HUES48 (cell line): ENCODE measurements around the gene SLIT3.

Experiments
- H3K27ac ChIP-seq: one replicate; pipeline ENCODE4 v1.7.0; 2013; ENCODE audit warnings: low read depth, low read length, inconsistent platforms
- H3K27me3 ChIP-seq: 2 replicates; pipeline ENCODE4 v1.6.1; 2013; ENCODE audit warnings: mild to moderate bottlenecking, low read length; ENCODE audit not compliant: control insufficient read depth, insufficient read depth
- H3K36me3 ChIP-seq: 2 replicates; pipeline ENCODE4 v1.6.1; 2013; ENCODE audit warnings: low read length; ENCODE audit not compliant: control insufficient read depth, insufficient read depth
- H3K4me1 ChIP-seq: 2 replicates; pipeline ENCODE4 v1.6.1; 2013; ENCODE audit warnings: mild to moderate bottlenecking, low read length; ENCODE audit not compliant: control insufficient read depth, insufficient read depth
- H3K4me3 ChIP-seq: 2 replicates; pipeline ENCODE4 v1.5.1; 2013; ENCODE audit warnings: mild to moderate bottlenecking, low read depth, low read length
- H3K9ac ChIP-seq: 2 replicates; pipeline ENCODE4 v1.6.1; 2013; ENCODE audit warnings: mild to moderate bottlenecking, low read depth, low read length, moderate library complexity
- H3K9me3 ChIP-seq: 2 replicates; pipeline ENCODE4 v1.6.1; 2013; ENCODE audit warnings: low read length; ENCODE audit not compliant: control insufficient read depth, insufficient read depth

Gene SLIT3

DNA sequence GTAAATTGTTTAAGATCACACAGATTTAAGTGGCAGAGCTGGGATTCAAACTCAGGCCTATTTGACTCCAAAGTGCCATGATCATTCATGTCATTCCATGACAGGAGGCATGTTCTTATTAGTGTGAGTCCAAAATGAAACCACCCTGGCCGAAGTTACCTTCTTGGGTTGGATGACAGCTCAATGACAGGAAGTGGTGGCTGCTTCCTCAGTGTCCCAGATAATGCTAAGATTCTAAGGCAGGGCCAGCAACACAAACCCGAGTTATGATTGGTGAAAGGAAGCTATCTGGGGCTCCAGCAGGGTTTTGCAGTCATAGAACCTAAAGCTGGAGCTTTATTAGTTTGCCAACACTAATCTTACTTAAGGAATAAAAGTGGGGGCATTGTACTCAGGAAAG, 340.4 kb downstream of the SLIT3 start:
- H3K9ac ChIP-seq, result no peak overlapping the region
- no peaks in the 10 kb centered on the region for H3K4me1 ChIP-seq
- no peak overlapping the region for H3K27ac ChIP-seq
- no peaks in the 10 kb centered on the region for H3K27me3 ChIP-seq
- no peaks in the 10 kb centered on the region for H3K36me3 ChIP-seq
- no peak overlapping the region for H3K4me3 ChIP-seq
- no peaks in the 10 kb centered on the region for H3K9me3 ChIP-seq

DNA sequence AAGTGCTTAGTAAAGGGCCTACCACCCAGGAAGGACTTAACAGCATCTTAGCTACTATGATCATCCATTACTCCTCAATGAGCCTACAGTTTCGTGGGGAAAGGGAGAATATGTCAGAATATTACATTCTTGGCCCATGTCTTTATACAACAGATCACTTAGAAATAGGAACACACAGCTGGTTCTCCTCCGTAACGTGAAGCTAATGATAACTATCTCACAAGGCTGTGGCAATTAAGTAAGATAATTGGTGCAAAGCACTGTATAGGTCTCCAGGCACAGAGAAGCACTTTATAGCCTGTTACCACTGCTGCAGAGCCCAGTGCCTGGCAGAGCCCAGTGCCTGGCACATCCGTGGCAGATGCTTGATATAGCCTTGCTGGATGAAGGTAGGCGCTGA, 347.6 kb downstream of the SLIT3 start:
- no peak overlapping the region for H3K9ac ChIP-seq
- H3K9me3 ChIP-seq, result no peaks in the 10 kb centered on the region
- no peak overlapping the region for H3K27ac ChIP-seq
- H3K4me1 ChIP-seq, result no peaks in the 10 kb centered on the region
- H3K36me3 ChIP-seq, result no peaks in the 10 kb centered on the region
- H3K4me3 ChIP-seq, result no peak overlapping the region
- H3K27me3 ChIP-seq, result no peaks in the 10 kb centered on the region

GRCh38 chr5:168952196-168952595, 348.7 kb downstream of the SLIT3 start:
- Histone ChIP-seq H3K4me3 (no peak overlapping the region), H3K9me3 (no peaks in the 10 kb centered on the region), H3K4me1 (no peaks in the 10 kb centered on the region), H3K36me3 (no peaks in the 10 kb centered on the region), H3K9ac (no peak overlapping the region), H3K27ac (no peak overlapping the region), H3K27me3 (no peaks in the 10 kb centered on the region)

GRCh38 chr5:168951769-168952168, 349.2 kb downstream of the SLIT3 start:
- Histone ChIP-seq H3K9me3 (no peaks in the 10 kb centered on the region), H3K27me3 (no peaks in the 10 kb centered on the region), H3K9ac (no peak overlapping the region), H3K36me3 (no peaks in the 10 kb centered on the region), H3K4me3 (no peak overlapping the region), H3K4me1 (no peaks in the 10 kb centered on the region), H3K27ac (no peak overlapping the region)

DNA sequence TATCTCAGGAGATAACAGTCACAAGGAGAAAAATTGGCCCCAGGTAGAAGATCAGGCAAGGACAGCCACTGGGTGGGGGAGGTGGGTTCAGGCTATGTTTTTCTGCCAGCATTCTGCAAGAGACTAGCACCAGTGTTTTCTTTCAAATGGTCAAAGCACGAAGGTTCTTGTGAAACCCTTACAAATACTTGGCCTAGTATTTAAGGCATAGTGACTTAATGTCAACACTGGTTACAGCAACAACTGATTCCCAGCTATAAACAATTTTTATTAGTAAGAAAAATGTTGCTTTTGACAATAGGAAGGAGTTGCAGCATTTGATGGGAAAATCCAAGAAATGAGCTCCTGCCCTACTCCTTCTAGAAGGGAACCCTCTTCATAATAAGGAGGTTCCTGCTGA, 349.6 kb downstream of the SLIT3 start:
- H3K4me1 ChIP-seq, result no peaks in the 10 kb centered on the region
- no peak overlapping the region for H3K9ac ChIP-seq
- no peaks in the 10 kb centered on the region for H3K27me3 ChIP-seq
- H3K36me3 ChIP-seq, result no peaks in the 10 kb centered on the region
- no peak overlapping the region for H3K4me3 ChIP-seq
- no peaks in the 10 kb centered on the region for H3K9me3 ChIP-seq
- no peak overlapping the region for H3K27ac ChIP-seq

DNA sequence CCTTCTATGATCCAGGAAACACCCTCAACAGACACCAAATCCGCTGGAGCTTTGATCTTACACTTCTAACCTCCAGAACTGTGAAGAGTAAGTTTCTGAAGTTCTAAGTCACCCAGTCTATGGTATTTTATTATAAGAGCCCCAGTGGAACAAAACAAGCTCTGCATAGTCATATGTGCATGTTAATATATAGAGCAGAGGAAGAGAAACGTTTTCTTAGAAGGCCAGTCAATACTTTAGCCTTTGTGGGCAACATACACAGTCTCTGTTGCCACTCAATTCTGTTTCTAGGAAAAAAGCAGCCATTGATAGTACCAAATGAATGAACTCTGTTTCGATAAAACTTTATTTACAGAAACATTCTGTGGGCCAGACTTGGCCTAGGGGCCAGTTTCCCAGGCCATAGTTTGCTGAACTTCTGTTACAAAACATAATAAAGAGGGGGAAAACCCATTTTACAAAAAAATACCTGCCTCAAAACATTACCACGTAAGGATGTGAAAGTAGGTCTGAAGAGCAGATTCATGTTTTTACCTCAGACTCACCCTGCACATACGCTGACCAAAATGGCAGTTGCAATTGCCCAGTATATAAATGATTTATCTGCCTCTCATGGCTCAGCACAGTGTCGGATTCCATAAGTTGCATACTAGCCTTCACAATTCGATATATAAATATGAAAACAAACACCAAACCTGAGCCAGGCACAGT, 350.5 kb downstream of the SLIT3 start:
- H3K4me1 ChIP-seq, result no peaks in the 10 kb centered on the region
- no peaks in the 10 kb centered on the region for H3K36me3 ChIP-seq
- no peaks in the 10 kb centered on the region for H3K27me3 ChIP-seq
- H3K27ac ChIP-seq, result no peak overlapping the region
- H3K9me3 ChIP-seq, result no peaks in the 10 kb centered on the region
- H3K4me3 ChIP-seq, result no peak overlapping the region
- H3K9ac ChIP-seq, result no peak overlapping the region

GRCh38 chr5:168948746-168949145, 352.2 kb downstream of the SLIT3 start:
- H3K9me3 ChIP-seq, result no peaks in the 10 kb centered on the region
- H3K27ac ChIP-seq, result no peak overlapping the region
- no peak overlapping the region for H3K4me3 ChIP-seq
- H3K4me1 ChIP-seq, result peaks cover 6% of the 10 kb centered on the region; the same call in 1 of the 2 replicates
- H3K27me3 ChIP-seq, result no peaks in the 10 kb centered on the region; the same call in 1 of the 2 replicates
- no peaks in the 10 kb centered on the region for H3K36me3 ChIP-seq
- no peak overlapping the region for H3K9ac ChIP-seq

GRCh38 chr5:168947212-168947868, 353.6 kb downstream of the SLIT3 start:
- Histone ChIP-seq H3K36me3 (no peaks in the 10 kb centered on the region), H3K27me3 (no peaks in the 10 kb centered on the region; the same call in 1 of the 2 replicates), H3K9ac (no peak overlapping the region), H3K4me3 (no peak overlapping the region), H3K9me3 (no peaks in the 10 kb centered on the region), H3K27ac (no peak overlapping the region), H3K4me1 (peaks cover 6% of the 10 kb centered on the region; the same call in 1 of the 2 replicates)

- no peaks in the 10 kb centered on the region for H3K36me3 ChIP-seq
- no peak overlapping the region for H3K4me3 ChIP-seq
- no peaks in the 10 kb centered on the region; the same call in 1 of the 2 replicates for H3K27me3 ChIP-seq
- H3K4me1 ChIP-seq, result peaks cover 6% of the 10 kb centered on the region; the same call in 1 of the 2 replicates
- H3K9ac ChIP-seq, result no peak overlapping the region
- no peaks in the 10 kb centered on the region for H3K9me3 ChIP-seq
- H3K27ac ChIP-seq, result no peak overlapping the region
These were observed 354.6 kb downstream of the SLIT3 start for GRCh38 chr5:168946363-168946762.

- Histone ChIP-seq H3K9ac (no peak overlapping the region), H3K4me1 (peaks cover 6% of the 10 kb centered on the region; the same call in 1 of the 2 replicates), H3K27ac (no peak overlapping the region), H3K9me3 (no peaks in the 10 kb centered on the region), H3K4me3 (no peak overlapping the region), H3K27me3 (no peaks in the 10 kb centered on the region; the same call in 1 of the 2 replicates), H3K36me3 (no peaks in the 10 kb centered on the region)
These were observed 356.9 kb downstream of the SLIT3 start for GRCh38 chr5:168944004-168944403.

DNA sequence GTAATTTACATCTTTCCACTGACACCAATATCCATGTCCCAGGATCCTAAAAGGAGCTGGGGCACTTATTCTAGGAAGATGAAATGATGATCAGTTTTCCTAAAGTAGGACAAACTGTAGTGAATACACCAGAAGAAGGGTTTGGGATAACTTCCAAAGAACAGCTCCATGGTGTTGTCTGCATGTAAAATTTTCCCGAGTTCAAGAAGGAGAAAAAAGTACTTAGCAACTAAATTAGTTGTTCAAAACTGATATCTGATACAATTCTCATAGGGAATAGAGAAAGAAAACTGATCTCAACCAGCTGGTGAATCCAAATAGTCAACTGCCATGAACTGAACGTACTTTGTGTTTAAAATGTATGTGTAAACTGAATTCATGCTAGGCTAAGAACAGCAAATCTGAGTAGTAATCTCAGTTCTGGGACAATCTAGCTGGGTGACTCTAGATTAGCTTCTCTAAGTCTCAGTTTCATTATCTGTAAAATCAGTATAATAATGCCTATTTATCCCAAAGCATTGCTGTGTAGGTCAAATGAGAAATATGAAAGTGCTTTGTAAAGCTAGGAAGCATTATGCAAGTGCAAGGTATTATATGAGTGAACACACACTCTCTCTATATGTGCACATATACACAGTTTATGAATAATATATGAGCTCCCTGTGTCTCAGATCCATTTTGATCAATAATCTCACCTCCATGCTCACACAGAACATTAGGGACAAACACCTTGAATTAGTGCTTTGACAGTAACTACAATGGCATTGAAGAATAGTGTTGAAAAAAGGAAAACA, 357.7 kb downstream of the SLIT3 start:
- H3K9me3 ChIP-seq, result no peaks in the 10 kb centered on the region
- no peak overlapping the region for H3K9ac ChIP-seq
- no peaks in the 10 kb centered on the region for H3K36me3 ChIP-seq
- no peak overlapping the region for H3K27ac ChIP-seq
- H3K27me3 ChIP-seq, result no peaks in the 10 kb centered on the region; the same call in 1 of the 2 replicates
- no peak overlapping the region for H3K4me3 ChIP-seq
- peaks cover 6% of the 10 kb centered on the region; the same call in 1 of the 2 replicates for H3K4me1 ChIP-seq
